ENCODE measurements around the gene MAN1A1.

DNA sequence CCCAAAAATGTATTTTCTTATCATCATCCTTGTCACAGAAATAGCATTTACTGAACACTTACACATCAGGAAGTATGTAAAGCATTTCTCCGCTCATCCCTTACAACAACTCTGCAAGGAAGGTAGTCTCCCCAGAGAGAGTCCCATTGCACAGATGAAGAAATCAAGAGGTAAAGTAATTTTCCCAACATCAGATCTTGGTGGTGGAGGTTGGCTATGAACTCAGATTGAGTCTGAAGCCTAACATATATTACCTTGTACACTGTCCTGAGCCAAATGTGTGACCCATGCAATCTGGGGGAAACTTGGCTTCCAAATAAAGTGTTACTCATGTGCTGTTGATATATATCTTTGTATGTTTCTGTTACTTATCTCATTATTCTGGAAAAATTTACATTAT, 31.4 kb downstream of the MAN1A1 start:
- TF ChIP-seq, protein P1, sequence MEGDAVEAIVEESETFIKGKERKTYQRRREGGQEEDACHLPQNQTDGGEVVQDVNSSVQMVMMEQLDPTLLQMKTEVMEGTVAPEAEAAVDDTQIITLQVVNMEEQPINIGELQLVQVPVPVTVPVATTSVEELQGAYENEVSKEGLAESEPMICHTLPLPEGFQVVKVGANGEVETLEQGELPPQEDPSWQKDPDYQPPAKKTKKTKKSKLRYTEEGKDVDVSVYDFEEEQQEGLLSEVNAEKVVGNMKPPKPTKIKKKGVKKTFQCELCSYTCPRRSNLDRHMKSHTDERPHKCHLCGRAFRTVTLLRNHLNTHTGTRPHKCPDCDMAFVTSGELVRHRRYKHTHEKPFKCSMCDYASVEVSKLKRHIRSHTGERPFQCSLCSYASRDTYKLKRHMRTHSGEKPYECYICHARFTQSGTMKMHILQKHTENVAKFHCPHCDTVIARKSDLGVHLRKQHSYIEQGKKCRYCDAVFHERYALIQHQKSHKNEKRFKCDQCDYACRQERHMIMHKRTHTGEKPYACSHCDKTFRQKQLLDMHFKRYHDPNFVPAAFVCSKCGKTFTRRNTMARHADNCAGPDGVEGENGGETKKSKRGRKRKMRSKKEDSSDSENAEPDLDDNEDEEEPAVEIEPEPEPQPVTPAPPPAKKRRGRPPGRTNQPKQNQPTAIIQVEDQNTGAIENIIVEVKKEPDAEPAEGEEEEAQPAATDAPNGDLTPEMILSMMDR (IDR thresholded peaks at IDR 0.05; ENCODE audit: insufficient read depth, low read length, poor library complexity, severe bottlenecking): no peak
- TF ChIP-seq EZH2phosphoT487 (conservative IDR thresholded peaks at IDR 0.05; ENCODE audit: low read length): no peak

All from SU-DHL-6 (cell line).